Panc1 (cell line): Measurements from ENCODE around the gene FAM237B. TPM values are rescaled to one million over a fixed set of nuclear protein-coding genes. Genes with fewer than 3 reads are reported as not detected.
A peak's percentile ranks its signal among the peaks of the same experiment; 100 is the strongest.

Experiments
- ATAC-seq: fragments of 200-7000 bp; cut with Tn5 transposase; 2 replicates; pipeline ENCODE4 v1.9.1; 2020; ENCODE audit warnings: mild to moderate bottlenecking, moderate library complexity
- BruUV-seq: library from RNA; stranded (reverse); fragments of 400-500 nt; replicated peaks from 2 replicates; lab custom pipeline; 2021; lab: Mats Ljungman, UMichigan
- CTCF ChIA-PET: fragments of 300-600 bp; sonication (Branson Sonifier 250); formaldehyde crosslinking; loops from one replicate; lab custom pipeline; 2022; ENCODE audit warnings: antibody characterized with exemption; lab: Charles Lee
- POLR2A ChIA-PET: fragments of 300-600 bp; sonication (Branson Sonifier 250); formaldehyde crosslinking; loops from one replicate; lab custom pipeline; 2022; ENCODE audit warnings: antibody characterized with exemption; lab: Charles Lee
- DNase-seq: peaks from one replicate; pipeline ENCODE4 v3.0.0-alpha.2; 2010; ENCODE audit warnings: low read depth, low spot score
- H3K27ac ChIP-seq: 2 replicates; pipeline ENCODE4 v1.5.1; 2011; ENCODE audit warnings: mild to moderate bottlenecking, low read length, inconsistent platforms
- H3K27me3 ChIP-seq: fragments of 200-500 bp; sonication (Bioruptor generic); 2 replicates; pipeline ENCODE4 v1.6.0; 2014; ENCODE audit warnings: low read length, inconsistent platforms; ENCODE audit not compliant: control insufficient read depth, insufficient read depth
- H3K36me3 ChIP-seq: fragments of 200-500 bp; sonication (Bioruptor generic); 2 replicates; pipeline ENCODE4 v1.5.1; 2014; ENCODE audit warnings: inconsistent platforms, mild to moderate bottlenecking, low read length, moderate library complexity; ENCODE audit not compliant: control insufficient read depth, insufficient read depth
- H3K4me1 ChIP-seq: 2 replicates; pipeline ENCODE4 v1.5.1; 2011; ENCODE audit warnings: inconsistent platforms, mild to moderate bottlenecking, low read length, moderate library complexity; ENCODE audit not compliant: control insufficient read depth, insufficient read depth
- H3K4me3 ChIP-seq, 2 experiments: 2 replicates each; pipeline ENCODE4 v1.5.1; 2011 to 2012; ENCODE audit warnings: low read depth in 2 of 2, low read length in 2 of 2, mild to moderate bottlenecking in 2 of 2, inconsistent platforms in 1 of 2, moderate library complexity in 1 of 2
- H3K9me3 ChIP-seq: fragments of 200-500 bp; sonication (Bioruptor generic); 2 replicates; pipeline ENCODE4 v1.5.1; 2014; ENCODE audit warnings: low read depth, mild to moderate bottlenecking, inconsistent platforms, low read length, moderate library complexity; ENCODE audit not compliant: control insufficient read depth, insufficient read depth
- POLR2AphosphoS5 ChIP-seq: IDR thresholded peaks from 2 replicates; pipeline ENCODE4 v1.6.1; 2012; ENCODE audit warnings: mild to moderate bottlenecking, low read depth, low read length, moderate library complexity
- SIN3A ChIP-seq: IDR thresholded peaks from 2 replicates; pipeline ENCODE4 v1.6.1; 2012; ENCODE audit warnings: low read depth, mild to moderate bottlenecking, low read length, moderate library complexity, borderline replicate concordance; ENCODE audit not compliant: insufficient read depth
- TCF7L2 ChIP-seq: IDR thresholded peaks from 2 replicates; pipeline ENCODE4 v1.6.1; 2011; ENCODE audit warnings: mild to moderate bottlenecking, low read depth, low read length, inconsistent platforms
- in situ Hi-C: cut with HindIII; loops from 2 replicates; pipeline ENCODE4 v1.10.0; 2016; ENCODE audit warnings: low sequenced_read_pairs, low pct_unique_long_range_greater_than_20kb
- intact Hi-C: fragments of 100-400 bp; cut with micrococcal nuclease; formaldehyde crosslinking; loops from one replicate; pipeline ENCODE4 v1.10.0; 2022; ENCODE audit not compliant: unreplicated experiment
- total RNA-seq: library from RNA; stranded (reverse); gene quantifications from one replicate; pipeline ENCODE4 v1.2.1, GENCODE V29; 2021; ENCODE audit not compliant: unreplicated experiment
- TF ChIP-seq, protein P1 (sequence below): fragments of 450-650 bp; IDR thresholded peaks from 2 replicates; pipeline ENCODE4 v1.5.1; 2017; ENCODE audit warnings: mild to moderate bottlenecking
- TF ChIP-seq, protein P2 (sequence below), 2 experiments: IDR thresholded peaks; 2 replicates each; pipeline ENCODE4 v1.6.1; 2011 to 2012; ENCODE audit warnings: low read depth in 2 of 2, control low read depth in 1 of 2, low read length in 1 of 2, mild to moderate bottlenecking in 1 of 2, moderate library complexity in 1 of 2; ENCODE audit not compliant: insufficient read depth in 1 of 2

The FAM237B gene
- total RNA-seq, 1 experiment from 2014 or later = not detected

DNA sequence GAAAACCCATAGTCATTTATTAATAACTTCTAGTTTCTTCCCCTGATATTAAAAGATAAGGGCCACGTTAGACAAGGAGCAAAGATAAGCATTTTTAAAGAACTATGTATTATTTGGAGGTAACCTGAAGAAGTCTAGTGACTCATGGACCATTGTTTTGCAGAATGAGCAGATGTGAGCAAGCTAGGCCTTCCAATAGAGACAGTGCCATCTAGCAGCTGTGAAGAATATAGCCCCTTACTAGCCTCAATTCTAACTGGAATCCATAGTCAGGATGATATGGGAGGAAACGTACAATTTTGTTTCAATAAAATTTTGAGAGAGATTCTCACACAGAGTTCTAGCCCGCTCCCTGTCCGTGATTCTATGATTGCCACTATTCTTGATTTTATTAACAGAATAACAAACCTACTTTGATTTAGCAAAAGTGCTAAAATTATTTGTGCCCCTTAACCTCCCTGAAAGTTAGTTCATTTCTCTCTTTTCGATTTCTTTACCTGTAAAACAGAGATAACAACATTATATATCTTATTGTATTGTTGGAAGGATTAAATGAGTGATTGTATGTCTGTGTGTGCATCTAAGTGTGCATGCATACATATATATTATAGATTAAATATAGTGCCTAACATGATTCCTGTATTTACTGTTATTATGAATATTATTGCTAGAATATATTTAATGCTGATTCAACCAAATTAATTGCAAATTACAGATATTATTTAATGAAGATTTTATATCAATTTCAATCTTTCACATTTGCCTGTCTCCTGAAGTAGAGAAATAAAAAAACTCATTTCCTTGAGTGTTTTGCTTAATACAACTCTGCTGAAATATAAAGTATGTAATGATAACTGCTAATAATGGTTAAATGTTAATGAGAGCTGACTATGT, 22.7 kb downstream of the FAM237B start:
- BruUV-seq = no TSS peak
- in situ Hi-C loops = no loop called here
- H3K27me3 ChIP-seq = no peaks in the 10 kb centered on the region
- no peaks in the 10 kb centered on the region for H3K9me3 ChIP-seq
- no peaks in the 10 kb centered on the region for H3K36me3 ChIP-seq
- H3K4me3 ChIP-seq = no peak overlapping the region
- CTCF ChIA-PET = no interaction called here
- intact Hi-C loops = no loop called here
- H3K27ac ChIP-seq = no peak overlapping the region
- peak; percentile 87 for ATAC-seq
- TF ChIP-seq, protein P1, sequence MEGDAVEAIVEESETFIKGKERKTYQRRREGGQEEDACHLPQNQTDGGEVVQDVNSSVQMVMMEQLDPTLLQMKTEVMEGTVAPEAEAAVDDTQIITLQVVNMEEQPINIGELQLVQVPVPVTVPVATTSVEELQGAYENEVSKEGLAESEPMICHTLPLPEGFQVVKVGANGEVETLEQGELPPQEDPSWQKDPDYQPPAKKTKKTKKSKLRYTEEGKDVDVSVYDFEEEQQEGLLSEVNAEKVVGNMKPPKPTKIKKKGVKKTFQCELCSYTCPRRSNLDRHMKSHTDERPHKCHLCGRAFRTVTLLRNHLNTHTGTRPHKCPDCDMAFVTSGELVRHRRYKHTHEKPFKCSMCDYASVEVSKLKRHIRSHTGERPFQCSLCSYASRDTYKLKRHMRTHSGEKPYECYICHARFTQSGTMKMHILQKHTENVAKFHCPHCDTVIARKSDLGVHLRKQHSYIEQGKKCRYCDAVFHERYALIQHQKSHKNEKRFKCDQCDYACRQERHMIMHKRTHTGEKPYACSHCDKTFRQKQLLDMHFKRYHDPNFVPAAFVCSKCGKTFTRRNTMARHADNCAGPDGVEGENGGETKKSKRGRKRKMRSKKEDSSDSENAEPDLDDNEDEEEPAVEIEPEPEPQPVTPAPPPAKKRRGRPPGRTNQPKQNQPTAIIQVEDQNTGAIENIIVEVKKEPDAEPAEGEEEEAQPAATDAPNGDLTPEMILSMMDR = peak; percentile 66
- TF ChIP-seq SIN3A = no peak
- TF ChIP-seq POLR2AphosphoS5 = no peak
- TF ChIP-seq, protein P2, sequence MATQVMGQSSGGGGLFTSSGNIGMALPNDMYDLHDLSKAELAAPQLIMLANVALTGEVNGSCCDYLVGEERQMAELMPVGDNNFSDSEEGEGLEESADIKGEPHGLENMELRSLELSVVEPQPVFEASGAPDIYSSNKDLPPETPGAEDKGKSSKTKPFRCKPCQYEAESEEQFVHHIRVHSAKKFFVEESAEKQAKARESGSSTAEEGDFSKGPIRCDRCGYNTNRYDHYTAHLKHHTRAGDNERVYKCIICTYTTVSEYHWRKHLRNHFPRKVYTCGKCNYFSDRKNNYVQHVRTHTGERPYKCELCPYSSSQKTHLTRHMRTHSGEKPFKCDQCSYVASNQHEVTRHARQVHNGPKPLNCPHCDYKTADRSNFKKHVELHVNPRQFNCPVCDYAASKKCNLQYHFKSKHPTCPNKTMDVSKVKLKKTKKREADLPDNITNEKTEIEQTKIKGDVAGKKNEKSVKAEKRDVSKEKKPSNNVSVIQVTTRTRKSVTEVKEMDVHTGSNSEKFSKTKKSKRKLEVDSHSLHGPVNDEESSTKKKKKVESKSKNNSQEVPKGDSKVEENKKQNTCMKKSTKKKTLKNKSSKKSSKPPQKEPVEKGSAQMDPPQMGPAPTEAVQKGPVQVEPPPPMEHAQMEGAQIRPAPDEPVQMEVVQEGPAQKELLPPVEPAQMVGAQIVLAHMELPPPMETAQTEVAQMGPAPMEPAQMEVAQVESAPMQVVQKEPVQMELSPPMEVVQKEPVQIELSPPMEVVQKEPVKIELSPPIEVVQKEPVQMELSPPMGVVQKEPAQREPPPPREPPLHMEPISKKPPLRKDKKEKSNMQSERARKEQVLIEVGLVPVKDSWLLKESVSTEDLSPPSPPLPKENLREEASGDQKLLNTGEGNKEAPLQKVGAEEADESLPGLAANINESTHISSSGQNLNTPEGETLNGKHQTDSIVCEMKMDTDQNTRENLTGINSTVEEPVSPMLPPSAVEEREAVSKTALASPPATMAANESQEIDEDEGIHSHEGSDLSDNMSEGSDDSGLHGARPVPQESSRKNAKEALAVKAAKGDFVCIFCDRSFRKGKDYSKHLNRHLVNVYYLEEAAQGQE (IDR thresholded peaks at IDR 0.05; ENCODE audit: insufficient read depth in 1 of 2, low read depth in 2 of 2, low read length in 1 of 2) = no peak
- no peak for TF ChIP-seq TCF7L2
- H3K4me1 ChIP-seq = no peaks in the 10 kb centered on the region
- POLR2A ChIA-PET = no interaction called here
- DNase-seq = peak; percentile 38

DNA sequence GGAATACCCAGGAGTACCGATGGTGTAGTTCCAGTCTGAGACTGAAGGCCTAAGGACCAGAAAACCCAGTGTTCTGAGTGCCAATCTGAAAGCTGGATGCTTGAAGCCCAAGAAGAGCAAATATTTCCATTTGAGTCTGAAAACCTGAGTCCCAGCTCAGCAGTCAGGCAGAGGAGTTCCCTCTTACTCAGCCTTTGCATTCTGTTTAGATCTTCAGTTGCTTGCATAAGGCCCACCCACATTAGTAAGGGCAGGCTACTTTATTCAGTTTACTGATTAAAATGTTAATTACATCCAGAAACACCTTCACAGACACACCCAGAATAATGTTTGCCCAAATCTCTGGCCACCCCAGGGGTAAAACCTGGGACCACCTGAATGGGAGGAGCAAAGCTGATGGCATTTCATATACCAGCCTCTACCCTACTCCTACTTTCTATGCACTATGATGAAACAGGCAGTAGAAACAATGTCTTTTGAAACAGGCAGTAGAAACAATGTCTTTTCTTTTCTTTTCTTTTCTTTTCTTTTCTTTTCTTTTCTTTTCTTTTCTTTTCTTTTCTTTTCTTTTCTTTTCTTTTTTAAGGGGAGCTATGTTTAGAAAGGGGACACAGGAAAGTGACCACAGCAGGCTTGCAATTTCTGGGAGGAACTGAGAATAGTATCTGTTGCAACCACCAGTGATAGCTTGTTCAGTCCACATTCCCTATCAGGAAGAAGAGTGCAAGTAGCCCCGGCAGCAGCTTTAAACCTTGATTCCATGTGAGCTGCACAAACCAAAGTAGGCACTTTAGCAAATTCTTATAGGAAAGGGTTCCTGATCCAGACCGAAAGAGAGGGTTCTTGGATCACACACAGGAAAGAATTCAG, 30.6 kb downstream of the FAM237B start:
- POLR2A ChIA-PET = no interaction called here
- CTCF ChIA-PET = no interaction called here
- H3K27ac ChIP-seq = no peak overlapping the region
- H3K36me3 ChIP-seq = no peaks in the 10 kb centered on the region
- in situ Hi-C loops = no loop called here
- H3K4me1 ChIP-seq = no peaks in the 10 kb centered on the region
- H3K9me3 ChIP-seq = no peaks in the 10 kb centered on the region
- ATAC-seq = no peak
- intact Hi-C loops = no loop called here
- H3K27me3 ChIP-seq = no peaks in the 10 kb centered on the region
- no peak overlapping the region for H3K4me3 ChIP-seq
- TF ChIP-seq POLR2AphosphoS5 (no peak), SIN3A (no peak), TCF7L2 (no peak)
- TF ChIP-seq, protein P2 (IDR thresholded peaks at IDR 0.05; ENCODE audit: insufficient read depth in 1 of 2, low read depth in 2 of 2, low read length in 1 of 2) = no peak
- TF ChIP-seq, protein P1 = no peak
- BruUV-seq = no TSS peak
- no peak for DNase-seq
